ENCODE data around the gene SMPD3.
"Not testable (repeated sequence)": the region's sequence is repeated elsewhere in the genome, so short reads cannot be mapped to it uniquely, and the experiment has no call there.

The SMPD3 gene

GRCh38 chr16:68448360-68448970 is at the start of gene SMPD3:
SMPD3 (minus strand) TSS chr16:68448508; CDS start chr16:68372181, 76,327 bp downstream.
- peak; percentile 99 for DNase-seq

- DNase-seq = no peak
Observed at GRCh38 chr16:68496689-68497088, 48.4 kb upstream of the SMPD3 start.

- DNase-seq = not testable (repeated sequence)
Observed at GRCh38 chr16:68494261-68494660, 46.0 kb upstream of the SMPD3 start.

- no peak for DNase-seq
Observed at GRCh38 chr16:68493412-68494070, 45.2 kb upstream of the SMPD3 start.

DNA sequence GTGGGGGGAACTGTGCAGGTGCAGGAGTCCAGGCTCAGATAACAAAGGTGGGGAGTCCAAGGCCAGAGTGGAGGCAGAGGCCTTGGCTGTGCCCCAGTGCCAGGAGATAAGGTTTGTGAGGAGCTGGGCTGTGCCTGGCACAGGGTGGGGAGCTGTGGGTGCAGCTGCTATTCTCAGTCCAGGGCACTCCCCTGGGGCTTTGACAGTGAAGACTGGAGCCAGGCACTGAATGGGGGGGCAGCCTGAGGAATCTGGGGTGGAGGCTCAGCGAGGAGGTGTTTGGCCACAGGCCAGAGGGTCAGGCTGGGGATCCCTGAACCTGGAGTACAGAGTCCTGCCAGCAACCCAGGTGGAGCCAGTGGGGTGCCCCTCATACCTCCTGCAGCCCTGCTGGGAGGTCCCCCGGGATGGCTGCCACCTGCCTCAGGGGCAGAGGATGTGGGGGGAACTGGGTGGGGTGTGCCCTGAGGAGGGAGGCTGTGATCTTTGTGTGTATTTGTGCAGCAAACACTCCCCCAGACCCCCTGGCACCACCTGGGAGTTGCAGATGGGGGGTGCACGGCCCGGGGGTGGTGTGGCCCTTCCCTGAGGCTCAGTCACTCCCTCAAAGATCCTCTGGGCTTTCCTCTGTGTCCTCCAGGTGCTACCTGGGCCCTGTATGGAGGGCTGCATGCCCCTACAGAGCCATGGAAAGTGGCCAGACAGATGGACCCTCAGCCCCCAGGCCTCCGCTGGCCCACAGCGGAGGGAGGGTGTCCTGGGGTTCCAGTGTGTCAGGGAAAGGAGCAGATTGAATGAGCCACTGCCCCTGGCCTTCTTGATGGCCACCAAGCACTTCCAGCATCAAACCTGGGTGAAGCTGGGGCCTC is 44.5 kb upstream of the SMPD3 start:
- no peak for DNase-seq

GRCh38 chr16:68492151-68492542 is 43.8 kb upstream of the SMPD3 start:
- DNase-seq = no peak

- no peak for DNase-seq
Observed at GRCh38 chr16:68491576-68491950, 43.3 kb upstream of the SMPD3 start.

DNA sequence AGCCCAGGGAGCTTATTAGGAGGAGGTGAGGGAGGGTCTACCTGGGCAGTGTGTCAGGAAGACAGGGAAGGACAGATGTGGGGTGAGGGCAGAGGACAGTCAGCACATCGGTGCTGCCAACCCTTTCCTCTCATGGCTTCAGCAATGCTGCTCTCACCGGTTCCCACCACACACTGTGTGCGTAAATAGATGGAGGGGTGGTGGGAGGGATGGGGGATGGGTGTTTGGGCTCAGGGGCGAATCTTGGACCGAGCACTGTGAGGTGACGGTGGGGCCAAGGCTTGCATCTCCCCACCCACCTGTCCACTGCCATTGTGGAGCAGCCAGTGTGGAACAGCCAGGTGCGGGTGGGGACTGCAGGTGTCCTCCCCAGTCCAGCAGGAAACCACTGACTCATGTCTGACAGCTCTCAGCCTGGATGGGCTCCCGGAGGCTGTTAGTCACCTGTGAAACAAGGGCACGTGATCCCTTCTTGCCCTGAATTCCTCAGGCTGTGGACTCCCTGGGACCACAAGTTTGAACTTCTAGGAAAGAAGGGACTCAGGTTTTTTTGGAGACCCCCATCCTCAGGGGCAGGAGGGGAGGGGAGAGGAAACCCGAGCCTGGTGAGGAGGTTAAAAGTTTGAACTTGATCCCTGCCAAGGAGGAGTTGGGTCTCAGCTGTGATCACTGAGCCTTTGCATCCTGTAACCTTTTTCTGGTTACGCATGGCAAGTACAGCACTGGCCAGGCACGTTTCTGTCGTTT is 42.7 kb upstream of the SMPD3 start:
- DNase-seq = peak; percentile 7

DNA sequence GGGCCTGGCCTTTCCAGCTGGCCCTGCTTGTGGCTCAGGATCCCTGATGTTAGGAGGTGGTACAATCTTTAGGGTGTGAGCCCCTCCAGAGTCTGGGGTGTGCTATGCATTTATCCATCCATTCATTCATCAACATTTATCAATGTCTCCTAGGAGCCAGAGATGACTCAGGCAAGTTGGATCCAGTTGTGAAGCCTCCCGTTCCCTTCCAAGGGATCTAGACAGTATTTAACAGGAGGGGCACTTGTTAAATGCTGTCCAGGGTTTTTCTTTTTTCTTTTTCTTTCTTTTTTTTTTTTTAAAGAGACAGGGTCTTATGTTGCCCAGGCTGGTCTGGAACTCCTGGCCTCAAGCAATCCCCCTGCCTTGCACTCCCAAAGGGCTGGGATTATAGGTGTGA is 42.0 kb upstream of the SMPD3 start:
- no peak for DNase-seq

GRCh38 chr16:68488554-68488953 is 40.2 kb upstream of the SMPD3 start:
- DNase-seq = no peak

DNA sequence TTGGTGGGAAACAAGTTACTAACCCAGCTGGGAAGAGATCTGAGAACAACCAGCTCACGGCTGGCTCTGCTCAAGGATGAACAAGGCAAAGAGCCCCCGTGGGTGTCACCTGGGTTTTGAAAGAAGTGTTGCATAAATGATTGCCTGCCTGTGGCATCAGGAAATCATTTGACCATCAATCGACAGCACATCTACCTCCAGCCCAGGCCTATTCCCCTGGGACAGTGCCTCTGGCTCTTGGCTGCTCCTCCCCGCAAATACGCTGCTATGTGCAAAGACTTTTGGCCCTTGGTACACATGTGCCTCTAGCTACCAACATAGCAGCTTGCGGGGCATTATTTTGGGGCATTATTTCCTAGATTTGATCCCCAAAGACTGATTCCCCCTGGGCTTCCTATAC is 39.4 kb upstream of the SMPD3 start:
- no peak for DNase-seq

GRCh38 chr16:68487203-68487514 is 38.9 kb upstream of the SMPD3 start:
- no peak for DNase-seq

DNA sequence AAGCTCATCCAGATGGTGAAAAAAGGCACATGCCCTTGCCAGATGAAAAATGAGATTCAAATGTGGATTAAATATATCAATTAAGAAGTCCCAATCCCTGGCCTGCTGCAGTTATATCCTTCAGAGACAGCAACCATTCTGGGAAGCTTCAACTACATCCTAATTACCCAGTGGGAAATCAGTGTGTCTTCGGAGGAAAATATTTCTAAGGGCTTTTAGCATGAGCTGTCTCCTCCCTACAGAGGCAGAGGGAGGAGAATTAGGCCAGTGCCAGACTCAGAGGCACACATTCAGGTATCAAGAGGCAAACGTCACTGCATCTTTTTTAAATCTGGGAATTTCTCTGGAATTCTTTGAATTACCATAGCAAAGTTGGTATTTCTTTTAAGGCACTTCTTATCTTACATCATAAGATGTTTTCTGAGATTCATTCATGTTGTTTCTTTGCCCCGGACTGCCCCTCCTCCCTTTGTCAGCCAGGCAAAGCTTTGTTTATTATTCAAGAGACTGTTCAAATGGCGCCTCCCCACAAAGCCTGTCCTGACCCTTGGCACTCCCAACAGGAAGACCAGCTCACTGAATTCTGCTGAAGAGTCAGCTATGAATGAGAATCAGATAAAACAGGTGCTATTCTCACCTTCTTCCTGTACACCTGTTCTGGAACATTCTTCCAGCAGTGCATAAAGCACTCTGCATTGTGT is 38.3 kb upstream of the SMPD3 start:
- DNase-seq = no peak

- DNase-seq = no peak
Observed at GRCh38 chr16:68481636-68482035, 33.3 kb upstream of the SMPD3 start.

DNA sequence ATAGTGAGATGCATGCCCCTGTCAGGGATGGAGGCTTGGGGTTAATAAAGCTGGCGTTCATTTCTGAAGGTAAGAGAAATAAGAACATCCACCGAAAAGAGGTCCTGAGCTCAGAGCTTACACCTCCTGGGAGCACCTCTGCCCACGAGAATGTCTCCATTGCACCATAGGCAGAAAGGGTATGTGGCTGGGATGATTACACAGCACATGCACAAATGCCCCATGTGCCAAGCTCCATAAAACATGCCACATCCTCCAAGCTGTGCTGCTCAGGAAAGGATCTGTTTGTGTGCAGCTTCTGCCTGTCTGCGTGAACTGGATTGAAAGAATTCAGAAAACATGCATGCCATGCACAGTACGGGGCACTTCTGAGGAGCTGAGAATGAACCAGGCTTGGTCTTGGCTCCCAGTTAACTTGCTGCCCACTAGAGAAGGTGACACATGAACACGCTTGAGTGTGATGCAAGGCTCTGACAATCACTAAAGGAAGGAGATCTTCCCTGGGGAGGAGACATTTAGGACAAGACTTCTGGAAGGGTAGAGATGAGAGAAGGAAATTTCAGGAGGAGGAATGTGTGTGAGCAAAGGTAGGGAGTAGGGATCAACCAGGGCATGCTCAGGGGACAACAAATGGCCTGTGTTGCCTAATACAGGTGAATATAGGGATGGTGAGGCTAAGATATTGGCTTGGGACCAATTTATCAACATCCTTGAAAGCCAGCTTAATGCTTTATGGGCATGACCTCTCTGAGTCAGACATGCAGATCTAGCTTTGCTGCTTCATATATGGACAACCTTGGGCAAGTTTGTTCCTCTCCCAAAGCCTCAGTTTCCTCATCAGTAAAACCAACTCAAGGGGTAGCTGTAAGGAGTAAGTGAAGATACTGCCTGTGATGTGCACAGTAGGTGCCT is 32.0 kb upstream of the SMPD3 start:
- DNase-seq = no peak

DNA sequence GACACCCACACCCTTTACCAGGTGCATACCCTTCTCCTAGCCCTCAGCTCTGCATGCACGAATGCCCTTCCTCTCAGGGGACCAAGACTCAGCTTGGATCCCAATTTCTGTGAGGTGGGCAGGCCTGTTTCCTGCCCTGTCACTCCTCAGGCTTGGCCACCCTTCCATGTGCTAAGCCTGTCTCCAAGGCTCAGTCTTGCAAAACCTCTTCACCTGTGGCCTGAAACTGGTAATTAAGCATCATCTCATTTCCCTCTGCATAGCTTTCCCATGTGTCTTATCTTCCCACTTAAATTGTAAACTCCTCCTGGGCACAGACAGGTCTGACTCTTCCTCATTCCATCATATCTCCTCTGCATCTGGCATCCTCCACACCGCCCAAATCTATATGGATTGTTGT is 31.0 kb upstream of the SMPD3 start:
- no peak for DNase-seq

GRCh38 chr16:68478526-68479250 is 30.4 kb upstream of the SMPD3 start:
- DNase-seq = no peak

- no peak for DNase-seq
Observed at GRCh38 chr16:68475071-68475470, 26.8 kb upstream of the SMPD3 start.

DNA sequence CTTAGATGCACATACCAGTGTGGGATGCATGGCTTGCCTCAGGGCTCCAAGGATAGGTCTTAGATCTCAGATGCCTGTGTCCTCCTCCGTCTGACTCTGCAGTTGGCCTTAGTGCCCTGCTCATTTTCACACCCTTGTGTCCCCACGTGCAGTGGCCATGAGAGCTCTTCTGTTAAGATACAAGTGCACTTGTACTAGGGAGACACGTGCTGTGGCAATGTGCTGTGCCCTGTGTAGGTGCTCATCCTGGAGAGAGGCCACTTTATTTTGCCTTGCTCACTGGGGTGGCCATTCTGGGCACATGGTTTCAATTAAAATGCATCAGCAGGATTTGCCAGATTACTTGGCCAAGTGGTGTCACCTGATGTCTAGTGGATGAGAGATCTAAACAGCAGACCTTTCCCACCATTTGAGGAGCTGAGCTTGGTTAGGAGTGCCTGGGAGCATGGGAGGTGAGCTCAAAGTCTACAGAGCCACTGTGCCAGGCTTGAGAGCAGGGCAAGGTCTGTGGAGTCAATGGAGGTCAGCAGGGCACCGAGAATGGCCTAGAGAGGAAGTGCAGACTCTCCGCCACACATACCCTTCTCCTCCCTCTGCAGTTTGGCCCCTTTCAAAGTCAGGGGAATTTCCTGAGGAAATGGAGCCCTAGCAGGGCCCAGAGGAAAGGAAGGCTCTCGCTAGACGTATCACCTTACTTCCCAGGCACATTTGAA is 25.2 kb upstream of the SMPD3 start:
- no peak for DNase-seq

DNA sequence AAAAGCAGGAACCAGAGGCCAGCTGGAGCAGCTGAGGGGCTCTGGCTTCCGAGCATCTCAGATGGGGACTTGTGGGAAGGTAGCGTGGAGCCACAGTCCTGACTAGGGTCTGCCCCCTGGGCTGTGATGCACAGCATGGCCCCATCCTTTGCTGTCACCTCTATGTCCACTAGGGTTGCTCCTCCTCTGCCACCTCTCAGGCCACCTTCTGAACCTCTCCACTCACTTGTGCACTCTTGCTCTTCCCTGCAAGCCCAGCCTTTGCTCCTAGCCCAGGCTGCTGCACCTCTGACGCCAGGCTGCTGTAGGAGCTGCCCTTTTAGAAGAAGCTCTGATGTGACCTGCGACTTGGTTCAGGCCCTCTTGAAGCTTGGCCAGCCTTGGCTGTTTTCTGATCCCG is 24.3 kb upstream of the SMPD3 start:
- DNase-seq = no peak

All from fibroblast of skin of right quadriceps (primary cell).